NCI-H2029 treated with DMSO at 0.1 percent for 48 hours (cell line): Measurements from ENCODE around the gene DOCK1.

Experiments
- DNase-seq: peaks from one replicate; lab custom pipeline; 2025; lab: John Stamatoyannopoulos, UW

The DOCK1 gene

GRCh38 chr10:126953886-126954285, 48.7 kb downstream of the DOCK1 start:
- DNase-seq = no peak

DNA sequence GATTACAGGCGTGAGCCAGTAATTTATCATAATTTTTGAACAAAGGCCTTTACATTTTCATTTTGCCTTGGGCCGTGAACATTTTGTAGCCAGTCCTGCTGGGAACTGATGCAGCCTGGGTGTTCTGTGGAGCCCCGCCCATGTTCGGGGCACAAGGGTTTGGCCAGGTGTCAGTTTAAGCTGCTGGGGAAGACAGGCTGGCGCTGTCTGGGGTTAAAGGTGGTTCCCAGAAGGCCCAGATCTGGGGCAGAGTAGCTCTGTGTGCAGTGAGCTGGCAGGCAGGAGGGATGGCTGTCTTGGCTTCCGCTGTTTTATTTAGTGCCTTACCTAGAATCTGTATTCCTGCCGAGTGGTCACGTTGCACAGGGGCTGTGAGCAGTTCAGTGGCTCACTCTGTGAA, 50.2 kb downstream of the DOCK1 start:
- DNase-seq = no peak

- DNase-seq = no peak
Measured at GRCh38 chr10:126955934-126956711, 50.9 kb downstream of the DOCK1 start.

- no peak for DNase-seq
Measured at GRCh38 chr10:126956712-126957108, 51.5 kb downstream of the DOCK1 start.

DNA sequence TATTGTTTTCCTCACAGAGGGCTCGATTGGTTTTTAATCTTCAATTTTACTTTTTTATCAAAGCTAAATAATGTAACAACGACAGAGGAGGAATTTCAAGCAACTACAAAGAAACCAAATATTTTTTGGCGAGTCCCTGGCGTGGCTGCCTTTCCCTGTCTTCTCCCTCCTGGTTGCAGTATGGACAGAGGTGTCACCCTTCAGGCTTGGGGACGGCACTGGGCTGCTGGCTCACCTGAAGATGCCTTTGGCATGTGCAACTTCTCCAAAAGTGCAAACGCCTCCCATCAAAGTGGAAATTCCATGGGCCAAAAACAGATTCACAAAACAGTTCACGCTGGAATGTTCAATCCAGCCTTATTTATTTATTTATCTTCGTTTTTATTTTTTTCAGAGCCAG, 51.9 kb downstream of the DOCK1 start:
- no peak for DNase-seq

DNA sequence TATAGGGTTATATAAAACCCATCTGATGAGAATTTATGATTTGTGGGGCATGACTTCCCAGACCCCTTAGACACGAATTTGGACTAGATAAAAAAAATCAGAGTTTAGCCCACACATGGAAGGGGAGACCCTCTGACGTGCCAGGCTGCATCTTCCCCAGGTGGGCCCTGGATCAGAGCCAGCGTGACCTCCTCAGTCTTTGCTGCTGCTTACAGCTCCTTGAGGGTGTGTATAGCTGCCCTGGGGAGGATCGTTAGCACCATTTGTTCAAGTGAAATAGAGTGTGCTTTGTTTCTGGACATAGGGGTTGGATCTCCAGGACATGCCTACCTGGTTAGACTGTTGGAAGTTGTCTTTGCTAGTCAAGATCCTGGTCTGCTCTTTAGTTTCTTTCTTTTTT, 54.2 kb downstream of the DOCK1 start:
- DNase-seq = no peak

GRCh38 chr10:126959906-126960685, 54.9 kb downstream of the DOCK1 start:
- DNase-seq = no peak

DNA sequence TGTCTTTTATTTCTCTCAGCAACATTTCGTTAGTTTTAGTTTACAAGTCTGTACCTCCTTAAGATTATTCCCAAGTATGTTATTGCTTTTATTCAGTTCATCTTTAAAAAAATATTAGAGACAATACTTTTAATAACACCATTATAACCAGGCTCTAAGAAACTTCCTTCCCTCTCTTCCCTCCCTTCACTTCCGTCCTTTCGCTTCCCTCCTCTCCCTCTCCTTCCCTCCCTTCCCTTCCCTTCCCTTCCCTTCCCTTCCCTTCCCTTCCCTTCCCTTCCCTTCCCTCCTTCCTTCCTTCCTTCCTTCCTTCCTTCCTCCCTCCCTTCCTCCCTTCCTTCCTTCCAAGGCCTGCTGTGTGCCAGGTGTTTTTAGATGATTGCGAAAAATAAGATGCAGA, 58.1 kb downstream of the DOCK1 start:
- no peak for DNase-seq

GRCh38 chr10:126964190-126964589, 59.0 kb downstream of the DOCK1 start:
- no peak for DNase-seq

- no peak for DNase-seq
Measured at GRCh38 chr10:126966938-126967337, 61.7 kb downstream of the DOCK1 start.

DNA sequence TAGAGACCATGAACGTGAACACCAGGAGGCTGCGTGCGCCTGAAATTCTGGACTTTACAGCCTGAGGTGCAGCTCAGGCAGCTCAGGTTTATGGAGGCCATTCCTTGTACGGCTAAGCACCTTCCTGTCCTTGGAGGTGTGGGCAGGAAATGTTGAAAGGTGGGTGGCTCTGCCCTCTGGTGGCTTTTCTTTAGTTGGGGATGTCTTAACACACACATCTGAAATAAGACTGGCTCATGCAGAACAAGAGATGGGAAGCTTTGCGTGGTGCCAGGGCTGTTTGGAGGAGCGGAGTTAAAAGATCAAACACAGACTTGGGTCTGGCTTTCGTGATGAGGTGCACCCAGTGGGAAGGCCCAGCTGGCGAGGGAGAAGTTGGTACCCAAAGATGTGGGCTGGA, 64.1 kb downstream of the DOCK1 start:
- DNase-seq = no peak

DNA sequence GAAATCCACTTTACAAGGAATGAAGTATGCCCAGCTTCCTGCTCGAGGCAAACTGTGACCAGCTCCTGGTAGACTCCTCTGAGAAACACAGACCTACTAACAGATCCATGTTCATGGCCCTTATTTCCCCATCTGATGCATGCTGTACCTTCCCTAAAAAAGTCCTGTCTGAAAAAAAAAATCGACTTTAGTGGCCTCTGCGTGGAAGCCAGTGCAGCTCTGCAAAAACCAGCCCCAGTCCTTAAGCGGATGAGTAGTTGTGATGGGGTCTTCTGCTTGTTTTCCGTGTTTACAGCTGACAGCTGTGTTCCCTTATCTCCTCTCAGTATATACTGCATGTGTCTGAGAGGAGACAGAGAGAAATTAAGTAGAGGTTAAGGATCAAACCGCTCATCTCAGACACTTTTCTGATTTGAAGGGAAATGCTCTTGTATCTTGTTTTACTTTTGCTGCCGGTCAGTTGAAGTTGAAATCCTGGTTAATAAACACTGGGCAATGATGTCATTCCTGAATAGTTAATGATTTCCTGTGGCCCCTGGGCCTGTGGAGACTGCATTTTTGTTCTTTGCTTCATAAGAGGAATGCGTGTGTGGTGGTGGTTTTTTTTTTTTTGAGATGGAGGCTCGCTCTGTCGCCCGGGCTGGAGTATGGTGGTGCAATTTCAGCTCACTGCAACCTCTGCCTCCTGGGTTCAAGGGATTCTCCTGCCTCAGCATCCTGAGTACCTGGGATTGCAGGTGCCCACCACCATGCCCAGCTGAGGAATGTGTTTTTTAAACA, 67.6 kb downstream of the DOCK1 start:
- no peak for DNase-seq

DNA sequence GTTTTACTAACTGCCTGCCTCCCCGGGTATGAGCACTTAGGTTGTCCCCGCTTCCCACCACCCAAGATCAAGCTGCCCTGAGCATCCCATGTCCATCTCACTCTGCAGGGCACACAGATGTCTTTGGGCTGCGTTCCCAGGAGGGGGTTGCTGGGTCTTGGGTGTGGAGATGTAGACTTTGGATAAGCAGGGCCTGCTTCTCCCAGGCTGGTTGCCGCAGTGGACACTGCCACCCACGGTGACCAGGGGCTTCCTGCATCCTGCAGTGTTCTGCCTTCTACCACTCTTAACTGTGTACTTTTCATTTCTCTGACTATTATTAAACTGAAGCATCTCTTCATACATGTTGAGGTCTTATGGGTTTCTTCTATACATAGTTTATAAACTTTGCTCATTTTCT, 70.0 kb downstream of the DOCK1 start:
- no peak for DNase-seq

GRCh38 chr10:126977216-126977615, 72.0 kb downstream of the DOCK1 start:
- DNase-seq = no peak

- DNase-seq = no peak
Measured at GRCh38 chr10:126979311-126979710, 74.1 kb downstream of the DOCK1 start.

- no peak for DNase-seq
Measured at GRCh38 chr10:126993208-126993607, 88.0 kb downstream of the DOCK1 start.

GRCh38 chr10:126997801-126998590, 92.8 kb downstream of the DOCK1 start:
- no peak for DNase-seq

DNA sequence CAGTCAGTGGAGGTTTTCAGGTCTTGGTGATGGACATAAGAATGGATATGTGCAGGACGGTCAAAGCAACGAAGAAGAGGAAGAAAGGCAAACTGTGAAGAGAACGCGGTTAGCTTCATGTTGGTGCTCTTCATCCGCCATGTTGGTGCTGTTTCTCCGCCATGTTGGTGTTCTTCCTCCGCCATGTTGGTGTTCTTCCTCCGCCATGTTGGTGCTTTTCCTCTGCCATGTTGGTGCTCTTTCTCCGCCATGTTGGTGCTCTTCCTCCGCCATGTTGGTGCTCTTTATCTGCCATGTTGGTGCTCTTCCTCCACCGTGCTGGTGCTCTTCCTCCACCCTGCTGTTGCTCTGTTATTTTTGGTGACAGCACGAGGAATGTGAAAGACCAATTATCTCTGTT, 95.4 kb downstream of the DOCK1 start:
- DNase-seq = no peak

DNA sequence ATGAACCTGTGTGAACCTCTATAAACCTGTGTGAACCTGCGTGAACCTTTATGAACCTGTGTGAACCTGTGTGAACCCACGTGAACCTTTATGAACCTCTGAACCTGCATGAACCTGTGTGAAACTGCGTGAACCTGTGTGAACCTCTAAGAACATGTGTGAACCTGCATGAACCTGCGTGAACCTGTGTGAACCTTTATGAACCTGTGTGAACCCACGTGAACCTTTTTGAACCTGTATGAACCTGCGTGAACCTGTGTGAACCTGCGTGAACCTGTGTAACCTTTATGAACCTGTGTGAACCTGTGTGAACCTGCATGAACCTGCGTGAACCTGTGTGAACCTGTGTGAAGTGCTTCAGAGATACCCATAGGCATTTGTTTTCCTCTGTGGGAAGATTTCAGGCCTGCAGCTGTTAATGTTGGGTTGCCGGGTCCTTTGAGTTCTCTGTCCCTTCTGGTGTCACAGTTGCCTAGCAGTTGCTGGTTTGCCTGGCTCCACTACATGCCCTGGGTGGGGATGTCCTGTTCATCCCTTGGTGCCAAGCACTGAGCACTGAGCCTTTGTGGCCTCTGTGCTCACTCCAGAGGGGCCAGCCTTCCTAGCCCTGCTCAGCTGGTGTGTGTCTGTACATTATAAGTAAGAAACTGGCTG, 97.9 kb downstream of the DOCK1 start:
- DNase-seq = no peak

GRCh38 chr10:127006453-127006852, 101.2 kb downstream of the DOCK1 start:
- DNase-seq = no peak

GRCh38 chr10:127009366-127009765, 104.1 kb downstream of the DOCK1 start:
- no peak for DNase-seq
